ENCODE results near the gene ACTR8. TPM values are rescaled to one million over a fixed set of nuclear protein-coding genes. Genes with fewer than 3 reads are reported as not detected.
A peak's percentile ranks its signal among the peaks of the same experiment; 100 is the strongest.

Gene ACTR8
- total RNA-seq, 2 donors from 2014 or later, result 32.9 to 41.6 TPM

DNA sequence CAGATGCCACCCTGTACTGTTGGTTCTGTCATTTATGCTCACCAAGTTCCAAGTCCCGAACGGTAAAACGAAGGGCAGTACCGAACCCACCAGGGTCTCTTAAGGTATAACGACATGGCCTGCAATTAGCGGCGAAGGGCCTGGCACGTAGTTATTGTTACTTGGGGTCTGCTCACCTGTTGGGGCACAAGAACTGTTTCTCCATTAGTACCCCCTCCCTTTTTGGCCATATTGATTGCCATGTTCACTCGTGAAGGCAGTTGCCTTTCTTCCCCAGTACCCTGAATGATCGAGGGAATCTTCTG lies 35.1 kb downstream of the ACTR8 start:
- peaks cover 34% of the 10 kb centered on the region for H3K4me1 Mint-ChIP-seq
- no peaks in the 10 kb centered on the region for H3K9me3 ChIP-seq (ENCODE audit: control insufficient read depth, low read length)
- TF ChIP-seq, protein P1, sequence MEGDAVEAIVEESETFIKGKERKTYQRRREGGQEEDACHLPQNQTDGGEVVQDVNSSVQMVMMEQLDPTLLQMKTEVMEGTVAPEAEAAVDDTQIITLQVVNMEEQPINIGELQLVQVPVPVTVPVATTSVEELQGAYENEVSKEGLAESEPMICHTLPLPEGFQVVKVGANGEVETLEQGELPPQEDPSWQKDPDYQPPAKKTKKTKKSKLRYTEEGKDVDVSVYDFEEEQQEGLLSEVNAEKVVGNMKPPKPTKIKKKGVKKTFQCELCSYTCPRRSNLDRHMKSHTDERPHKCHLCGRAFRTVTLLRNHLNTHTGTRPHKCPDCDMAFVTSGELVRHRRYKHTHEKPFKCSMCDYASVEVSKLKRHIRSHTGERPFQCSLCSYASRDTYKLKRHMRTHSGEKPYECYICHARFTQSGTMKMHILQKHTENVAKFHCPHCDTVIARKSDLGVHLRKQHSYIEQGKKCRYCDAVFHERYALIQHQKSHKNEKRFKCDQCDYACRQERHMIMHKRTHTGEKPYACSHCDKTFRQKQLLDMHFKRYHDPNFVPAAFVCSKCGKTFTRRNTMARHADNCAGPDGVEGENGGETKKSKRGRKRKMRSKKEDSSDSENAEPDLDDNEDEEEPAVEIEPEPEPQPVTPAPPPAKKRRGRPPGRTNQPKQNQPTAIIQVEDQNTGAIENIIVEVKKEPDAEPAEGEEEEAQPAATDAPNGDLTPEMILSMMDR (conservative IDR thresholded peaks at IDR 0.05), result no peak
- no peak for DNase-seq
- H3K4me3 Mint-ChIP-seq, result peak overlapping the region; percentile 66
- H3K9ac ChIP-seq (ENCODE audit: extremely low read depth, low read length, poor library complexity, severe bottlenecking), result no peak overlapping the region
- H3K27ac ChIP-seq (ENCODE audit: low read depth, low read length), result no peak overlapping the region
- peaks cover 4% of the 10 kb centered on the region for H3K36me3 Mint-ChIP-seq (ENCODE audit: low read depth)
- H3K4me1 ChIP-seq (ENCODE audit: control insufficient read depth, insufficient read depth, low read length), result peaks cover 17% of the 10 kb centered on the region
- no peaks in the 10 kb centered on the region for H3K36me3 ChIP-seq (ENCODE audit: control insufficient read depth, insufficient read depth, low read length)
- H3K27ac Mint-ChIP-seq, result no peak overlapping the region
- no peaks in the 10 kb centered on the region for H3K9me3 Mint-ChIP-seq
- peak overlapping the region; percentile 81 for H3K4me3 ChIP-seq (ENCODE audit: low read length)
- 87 to 88% methylated on average over 8 to 10 of the region's 10 CpGs for WGBS, 2 experiments (ENCODE audit: insufficient coverage in 1 of 2, insufficient read length in 1 of 2)
- peaks cover 19% of the 10 kb centered on the region for H3K27me3 Mint-ChIP-seq (ENCODE audit: insufficient read depth)
- H3K27me3 ChIP-seq (ENCODE audit: control insufficient read depth, insufficient read depth, low read length, poor library complexity, severe bottlenecking), result peaks cover 18% of the 10 kb centered on the region

DNA sequence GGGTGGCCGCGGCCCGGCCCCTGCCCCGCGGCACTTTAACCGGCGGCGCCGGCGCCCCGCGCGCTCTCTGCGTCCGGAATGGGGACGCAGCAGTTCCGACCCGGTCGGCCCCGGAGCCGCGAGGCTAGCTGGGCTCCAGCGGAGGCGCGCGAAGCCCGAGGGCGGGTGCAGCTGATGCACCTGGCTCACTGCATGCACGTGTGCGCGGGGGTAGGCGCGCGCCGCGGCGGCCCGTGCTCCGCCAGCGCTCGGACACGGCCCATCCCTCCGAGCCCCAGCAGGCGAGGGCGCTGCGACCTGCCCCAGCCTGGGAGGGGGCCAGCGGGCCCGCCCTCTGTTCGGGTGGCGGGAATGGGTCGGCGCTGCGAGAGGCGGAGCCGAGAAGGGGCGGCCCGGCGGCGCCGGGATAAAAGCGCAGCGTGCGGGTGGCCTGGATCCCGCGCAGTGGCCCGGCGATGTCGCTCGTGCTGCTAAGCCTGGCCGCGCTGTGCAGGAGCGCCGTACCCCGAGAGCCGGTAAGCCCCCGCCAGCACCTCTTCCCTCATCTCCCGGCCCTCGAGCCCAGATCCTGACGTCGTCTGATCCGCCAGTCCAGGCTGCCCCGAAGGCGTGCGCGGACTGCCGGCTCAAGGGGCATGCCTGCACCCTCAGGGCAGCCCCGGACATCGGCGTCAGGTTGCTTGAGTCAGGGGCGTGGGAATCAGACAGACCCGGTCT lies 35.7 kb downstream of the ACTR8 start, which contains the start of the genes CHDH and IL17RB:
CHDH (minus strand) TSS at position 286 of the 717 bp plus-strand sequence. CDS start 22,411 bp downstream, outside the sequence.
IL17RB (plus strand) TSS at position 435 of the 717 bp plus-strand sequence; CDS start at position 456, 21 bp downstream.
- H3K27ac Mint-ChIP-seq, result peak within 1 kb of the TSS; percentile 87
- Histone ChIP-seq H3K4me3 (ENCODE audit: low read length) (peak within 1 kb of the TSS; percentile 81), H3K27me3 (ENCODE audit: control insufficient read depth, insufficient read depth, low read length, poor library complexity, severe bottlenecking) (peaks cover 18% of the 10 kb centered on the region), H3K9ac (ENCODE audit: extremely low read depth, low read length, poor library complexity, severe bottlenecking) (peak within 1 kb of the TSS; percentile 62), H3K4me1 (ENCODE audit: control insufficient read depth, insufficient read depth, low read length) (peaks cover 17% of the 10 kb centered on the region), H3K27ac (ENCODE audit: low read depth, low read length) (no peak within 1 kb of the TSS), H3K9me3 (ENCODE audit: control insufficient read depth, low read length) (no peaks in the 10 kb centered on the region), H3K36me3 (ENCODE audit: control insufficient read depth, insufficient read depth, low read length) (no peaks in the 10 kb centered on the region)
- peaks cover 19% of the 10 kb centered on the region for H3K27me3 Mint-ChIP-seq (ENCODE audit: insufficient read depth)
- peaks cover 38% of the 10 kb centered on the region for H3K4me1 Mint-ChIP-seq
- DNase-seq, result peak; percentile 90
- 6 to 7% methylated on average over 29 to 91 of the region's 91 CpGs for WGBS, 2 experiments (ENCODE audit: insufficient coverage in 1 of 2, insufficient read length in 1 of 2)
- peak within 1 kb of the TSS; percentile 66 for H3K4me3 Mint-ChIP-seq
- H3K36me3 Mint-ChIP-seq (ENCODE audit: low read depth), result peaks cover 4% of the 10 kb centered on the region
- no peaks in the 10 kb centered on the region for H3K9me3 Mint-ChIP-seq
- TF ChIP-seq, protein P1 (conservative IDR thresholded peaks at IDR 0.05), result no peak

DNA sequence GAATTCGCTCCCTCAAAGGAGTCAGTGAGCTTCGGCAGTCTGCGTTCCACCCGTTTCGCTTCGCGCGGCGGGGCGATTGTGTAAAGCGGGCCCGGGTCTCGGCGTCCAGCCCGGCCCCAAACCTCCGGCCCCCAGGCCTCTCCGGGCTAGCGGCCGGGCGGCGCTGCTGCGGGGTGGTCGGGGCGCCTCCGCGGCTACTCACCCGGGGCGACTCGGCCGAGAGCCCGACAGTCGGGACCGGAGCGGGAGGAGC lies 36.1 kb downstream of the ACTR8 start:
- H3K36me3 Mint-ChIP-seq (ENCODE audit: low read depth), result peaks cover 4% of the 10 kb centered on the region
- peaks cover 18% of the 10 kb centered on the region for H3K27me3 ChIP-seq (ENCODE audit: control insufficient read depth, insufficient read depth, low read length, poor library complexity, severe bottlenecking)
- TF ChIP-seq, protein P1 (conservative IDR thresholded peaks at IDR 0.05), result no peak
- H3K4me3 Mint-ChIP-seq, result peak overlapping the region; percentile 66
- H3K9me3 Mint-ChIP-seq, result no peaks in the 10 kb centered on the region
- DNase-seq, result no peak
- 0 to 2% methylated on average over 11 to 34 of the region's 34 CpGs for WGBS, 2 experiments (ENCODE audit: insufficient coverage in 1 of 2, insufficient read length in 1 of 2)
- peak overlapping the region; percentile 87 for H3K27ac Mint-ChIP-seq
- H3K4me1 Mint-ChIP-seq, result peaks cover 39% of the 10 kb centered on the region
- H3K9ac ChIP-seq (ENCODE audit: extremely low read depth, low read length, poor library complexity, severe bottlenecking), result peak overlapping the region; percentile 62
- H3K27me3 Mint-ChIP-seq (ENCODE audit: insufficient read depth), result peaks cover 19% of the 10 kb centered on the region
- no peaks in the 10 kb centered on the region for H3K36me3 ChIP-seq (ENCODE audit: control insufficient read depth, insufficient read depth, low read length)
- no peaks in the 10 kb centered on the region for H3K9me3 ChIP-seq (ENCODE audit: control insufficient read depth, low read length)
- H3K27ac ChIP-seq (ENCODE audit: low read depth, low read length), result no peak overlapping the region
- peaks cover 17% of the 10 kb centered on the region for H3K4me1 ChIP-seq (ENCODE audit: control insufficient read depth, insufficient read depth, low read length)
- peak overlapping the region; percentile 81 for H3K4me3 ChIP-seq (ENCODE audit: low read length)
